ENCODE results near the gene EPHA2. TPM values are rescaled to one million over a fixed set of nuclear protein-coding genes. Genes with fewer than 3 reads are reported as not detected.

Gene EPHA2
- total RNA-seq, 1 experiment from 2014 or later = 91.6 TPM

DNA sequence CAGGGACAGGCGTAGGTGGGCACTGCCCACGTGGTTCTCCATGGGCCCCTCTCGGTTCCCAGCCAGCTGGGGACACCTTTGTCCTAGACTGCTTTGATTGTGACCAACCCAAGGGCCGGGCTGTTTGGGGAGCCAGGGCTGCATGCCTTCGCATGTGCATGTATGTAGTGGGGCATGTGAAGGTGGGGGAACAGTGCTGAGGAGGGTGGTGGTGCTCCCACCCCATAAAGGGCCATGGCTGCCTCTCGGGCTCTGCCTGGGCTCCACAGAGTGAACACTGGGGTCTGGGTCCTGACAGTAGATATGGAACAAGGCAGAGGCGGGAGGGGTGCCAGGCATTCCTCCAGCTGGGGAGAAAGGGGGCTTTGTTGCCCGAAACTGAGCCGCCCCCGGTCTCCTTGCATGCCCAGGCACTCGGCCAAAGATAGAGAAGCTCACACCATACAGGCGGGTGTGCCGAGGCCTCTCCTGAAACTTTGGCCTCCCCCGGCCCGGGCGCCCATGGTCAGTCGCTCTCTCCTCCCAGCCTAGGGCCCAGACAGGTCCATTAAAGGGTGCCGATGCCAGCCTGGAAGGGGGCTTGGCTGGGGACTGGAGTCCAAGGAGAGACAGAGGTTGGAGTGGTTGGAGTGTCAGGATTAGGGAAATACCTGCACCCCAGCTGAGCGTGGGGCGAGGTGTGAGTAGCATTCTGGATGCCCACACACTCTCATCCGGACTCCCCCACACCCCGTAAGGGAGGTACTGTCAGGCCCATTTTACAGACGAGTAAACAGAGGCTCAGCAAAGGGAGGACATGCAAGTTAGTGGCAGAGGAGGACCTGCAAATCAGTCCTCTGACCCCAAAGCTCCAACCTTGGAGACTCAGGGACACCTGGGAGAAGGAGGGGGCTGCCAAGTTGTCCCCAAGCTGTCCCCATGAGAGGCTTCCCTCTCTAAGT lies 41.1 kb downstream of the EPHA2 start:
- BruUV-seq (replicated peaks) = no TSS peak
- Histone ChIP-seq H3K4me3 (ENCODE audit: low read depth, low read length, poor library complexity, severe bottlenecking) (no peak overlapping the region), H3K27me3 (replicated peaks; ENCODE audit: insufficient read depth, low read depth, low read length, poor library complexity) (no peaks in the 10 kb centered on the region), H3K36me3 (ENCODE audit: insufficient read depth, low read length, poor library complexity, severe bottlenecking) (no peaks in the 10 kb centered on the region), H3K4me1 (ENCODE audit: insufficient read depth, low read length, poor library complexity, severe bottlenecking) (peaks cover 28% of the 10 kb centered on the region), H3K27ac (ENCODE audit: low read depth, low read length, poor library complexity, severe bottlenecking) (peak overlapping the region; percentile 55), H3K9me3 (ENCODE audit: low read depth, low read length, poor library complexity, severe bottlenecking) (no peaks in the 10 kb centered on the region)
- POLR2A ChIA-PET (ENCODE audit: low non-redundant PET) = no interaction called here
- intact Hi-C loops (cut with micrococcal nuclease; ENCODE audit: unreplicated experiment) = no loop called here
- DNase-seq (ENCODE audit: low spot score) = no peak
- TF ChIP-seq, protein P1, sequence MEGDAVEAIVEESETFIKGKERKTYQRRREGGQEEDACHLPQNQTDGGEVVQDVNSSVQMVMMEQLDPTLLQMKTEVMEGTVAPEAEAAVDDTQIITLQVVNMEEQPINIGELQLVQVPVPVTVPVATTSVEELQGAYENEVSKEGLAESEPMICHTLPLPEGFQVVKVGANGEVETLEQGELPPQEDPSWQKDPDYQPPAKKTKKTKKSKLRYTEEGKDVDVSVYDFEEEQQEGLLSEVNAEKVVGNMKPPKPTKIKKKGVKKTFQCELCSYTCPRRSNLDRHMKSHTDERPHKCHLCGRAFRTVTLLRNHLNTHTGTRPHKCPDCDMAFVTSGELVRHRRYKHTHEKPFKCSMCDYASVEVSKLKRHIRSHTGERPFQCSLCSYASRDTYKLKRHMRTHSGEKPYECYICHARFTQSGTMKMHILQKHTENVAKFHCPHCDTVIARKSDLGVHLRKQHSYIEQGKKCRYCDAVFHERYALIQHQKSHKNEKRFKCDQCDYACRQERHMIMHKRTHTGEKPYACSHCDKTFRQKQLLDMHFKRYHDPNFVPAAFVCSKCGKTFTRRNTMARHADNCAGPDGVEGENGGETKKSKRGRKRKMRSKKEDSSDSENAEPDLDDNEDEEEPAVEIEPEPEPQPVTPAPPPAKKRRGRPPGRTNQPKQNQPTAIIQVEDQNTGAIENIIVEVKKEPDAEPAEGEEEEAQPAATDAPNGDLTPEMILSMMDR (conservative IDR thresholded peaks at IDR 0.05; ENCODE audit: low read depth, low read length) = no peak
- no peak for TF ChIP-seq EZH2 (IDR thresholded peaks at IDR 0.05; ENCODE audit: borderline replicate concordance, low read depth, low read length, poor library complexity, severe bottlenecking)
- CTCF ChIA-PET = no interaction called here

DNA sequence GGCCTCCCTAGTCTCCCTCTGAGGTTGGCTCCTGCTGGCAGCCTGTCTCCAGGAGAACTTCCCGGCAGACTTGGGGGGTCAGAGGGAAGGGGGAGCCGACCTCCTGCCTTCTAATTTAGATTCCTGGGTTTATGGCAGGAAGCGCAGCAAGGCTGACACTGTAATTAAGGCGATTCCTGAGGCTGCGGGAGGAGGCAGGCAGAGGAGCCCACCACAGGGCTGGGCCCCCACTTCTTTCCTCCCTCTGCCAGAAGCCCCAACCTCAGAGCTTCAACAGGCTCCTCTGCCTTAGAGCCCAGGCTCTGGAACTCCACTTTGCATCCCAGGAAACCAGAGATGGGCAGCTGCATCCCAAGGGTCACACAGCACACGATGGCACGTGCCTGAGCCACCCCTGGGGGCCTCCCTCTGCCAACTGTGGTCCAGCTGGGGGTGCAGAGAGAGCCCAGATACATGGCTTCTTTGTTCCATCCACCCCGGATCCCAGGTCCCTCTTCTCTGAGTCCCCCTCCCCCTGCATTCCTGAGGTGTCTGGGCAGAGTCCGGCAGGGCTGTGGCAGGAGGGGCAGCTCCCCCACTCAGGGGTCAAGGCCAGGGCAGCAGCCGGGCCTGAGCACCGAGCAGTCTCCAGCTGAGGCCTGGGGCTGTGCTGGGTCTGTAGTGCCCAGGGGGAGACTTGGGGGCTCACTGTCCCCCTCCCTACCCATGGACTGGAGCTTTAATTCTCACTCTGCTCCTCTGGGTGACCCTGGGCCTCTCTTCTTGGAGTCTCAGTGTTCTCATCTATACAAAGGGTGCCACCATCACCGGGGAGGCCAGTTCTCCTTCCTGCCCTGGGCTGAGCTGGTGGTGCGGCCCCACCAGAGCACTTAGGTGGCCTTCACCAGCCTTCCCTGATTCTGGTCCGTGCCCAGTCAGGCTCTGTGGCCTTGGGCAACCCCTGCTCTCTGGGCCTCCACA lies 43.0 kb downstream of the EPHA2 start:
- H3K36me3 ChIP-seq (ENCODE audit: insufficient read depth, low read length, poor library complexity, severe bottlenecking) = no peaks in the 10 kb centered on the region
- DNase-seq (ENCODE audit: low spot score) = no peak
- H3K4me1 ChIP-seq (ENCODE audit: insufficient read depth, low read length, poor library complexity, severe bottlenecking) = peaks cover 28% of the 10 kb centered on the region
- no TSS peak for BruUV-seq (replicated peaks)
- POLR2A ChIA-PET (ENCODE audit: low non-redundant PET) = no interaction called here
- no peaks in the 10 kb centered on the region for H3K27me3 ChIP-seq (replicated peaks; ENCODE audit: insufficient read depth, low read depth, low read length, poor library complexity)
- H3K27ac ChIP-seq (ENCODE audit: low read depth, low read length, poor library complexity, severe bottlenecking) = peak overlapping the region; percentile 59
- TF ChIP-seq, protein P1 (conservative IDR thresholded peaks at IDR 0.05; ENCODE audit: low read depth, low read length) = no peak
- intact Hi-C loops (cut with micrococcal nuclease; ENCODE audit: unreplicated experiment) = no loop called here
- H3K4me3 ChIP-seq (ENCODE audit: low read depth, low read length, poor library complexity, severe bottlenecking) = no peak overlapping the region
- CTCF ChIA-PET = no interaction called here
- H3K9me3 ChIP-seq (ENCODE audit: low read depth, low read length, poor library complexity, severe bottlenecking) = peaks cover 6% of the 10 kb centered on the region

DNA sequence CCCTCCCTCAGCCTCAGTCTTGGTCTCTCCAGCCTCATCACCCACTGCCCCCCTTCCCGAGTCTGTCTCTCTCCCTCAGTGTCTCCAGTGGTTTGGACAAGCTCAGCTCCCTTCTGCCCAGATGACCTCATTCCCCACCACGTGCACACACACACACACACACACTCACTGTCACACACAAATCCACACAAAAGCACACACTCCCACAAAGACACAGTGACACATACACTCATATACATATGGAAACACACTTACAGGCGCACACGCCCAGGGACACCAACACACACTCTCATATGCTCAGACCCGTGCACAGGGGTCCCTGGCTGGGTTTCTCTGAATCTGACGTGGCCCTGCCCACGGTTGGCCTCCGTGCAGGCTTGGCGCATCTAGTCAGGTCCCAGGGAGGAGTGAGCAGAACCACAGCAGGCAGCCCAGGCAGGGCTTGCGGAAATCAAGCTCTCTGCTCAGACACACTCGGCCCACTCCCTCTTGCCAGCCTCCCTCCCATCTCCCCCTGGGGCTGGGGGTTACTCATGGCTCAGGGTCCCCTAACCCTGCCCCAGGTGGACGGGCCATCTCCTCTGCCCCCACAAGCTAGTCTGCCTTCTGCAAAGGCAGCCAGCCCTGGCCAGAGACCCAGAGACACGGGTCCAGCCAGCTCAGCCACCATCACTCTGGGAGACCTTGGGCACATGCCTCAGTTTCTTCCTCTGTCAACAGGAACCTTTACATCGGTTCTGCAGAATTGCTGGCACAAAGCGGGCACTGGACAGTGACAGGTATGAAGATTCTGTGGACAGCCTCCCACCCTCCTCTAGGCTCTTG lies 43.9 kb downstream of the EPHA2 start:
- TF ChIP-seq, protein P1 (conservative IDR thresholded peaks at IDR 0.05; ENCODE audit: low read depth, low read length) = no peak
- TF ChIP-seq EZH2 (IDR thresholded peaks at IDR 0.05; ENCODE audit: borderline replicate concordance, low read depth, low read length, poor library complexity, severe bottlenecking) = no peak
- POLR2A ChIA-PET (ENCODE audit: low non-redundant PET) = no interaction called here
- CTCF ChIA-PET = interaction anchor here (0.6 kb wide), 1 partner anchor 33 kb away, joined by 4 read pairs; no protein-coding TSS in a partner anchor
- intact Hi-C loops (cut with micrococcal nuclease; ENCODE audit: unreplicated experiment) = no loop called here
- peak overlapping the region; percentile 42 for H3K27ac ChIP-seq (ENCODE audit: low read depth, low read length, poor library complexity, severe bottlenecking)
- no peak for DNase-seq (ENCODE audit: low spot score)
- H3K9me3 ChIP-seq (ENCODE audit: low read depth, low read length, poor library complexity, severe bottlenecking) = peaks cover 8% of the 10 kb centered on the region
- no peaks in the 10 kb centered on the region for H3K27me3 ChIP-seq (replicated peaks; ENCODE audit: insufficient read depth, low read depth, low read length, poor library complexity)
- no TSS peak for BruUV-seq (replicated peaks)
- H3K36me3 ChIP-seq (ENCODE audit: insufficient read depth, low read length, poor library complexity, severe bottlenecking) = no peaks in the 10 kb centered on the region
- peaks cover 28% of the 10 kb centered on the region for H3K4me1 ChIP-seq (ENCODE audit: insufficient read depth, low read length, poor library complexity, severe bottlenecking)
- no peak overlapping the region for H3K4me3 ChIP-seq (ENCODE audit: low read depth, low read length, poor library complexity, severe bottlenecking)
